Heart left ventricle (tissue), 16 donors: Measurements from ENCODE around the gene GUCA1A. TPM values are rescaled to one million over a fixed set of nuclear protein-coding genes. Genes with fewer than 3 reads are reported as not detected.
"Not testable (repeated sequence)": the region's sequence is repeated elsewhere in the genome, so short reads cannot be mapped to it uniquely, and the experiment has no call there.

Experiments
- ATAC-seq, 4 donors: fragments of 200-7000 bp; cut with Tn5 transposase; one replicate each; pipeline ENCODE4 v1.9.1; 2020 to 2022; ENCODE audit warnings: moderate library complexity in 4 of 4, mild to moderate bottlenecking in 3 of 4, moderate number of reproducible peaks in 1 of 4
- DNase-seq, 5 donors: peaks; one replicate each; pipeline ENCODE4 v3.0.0-alpha.2; 2020
- H3K27ac ChIP-seq, 12 donors: fragments of 200-600 bp; sonication (generic) in 4 of 12; one replicate each; pipeline versions ENCODE4 v1.5.0 to v1.8.0; 2016 to 2022; ENCODE audit warnings: mild to moderate bottlenecking in 2 of 12
- H3K27me3 ChIP-seq, 9 donors: fragments of 200-600 bp; sonication (generic) in 2 of 9; one replicate each; pipeline versions ENCODE4 v1.5.1 to v1.8.0; 2016 to 2022; ENCODE audit warnings: mild to moderate bottlenecking in 3 of 9
- H3K36me3 ChIP-seq, 9 donors: fragments of 200-600 bp; sonication (generic) in 2 of 9; one replicate each; pipeline versions ENCODE4 v1.5.0 to v1.8.0; 2018 to 2022; ENCODE audit warnings: mild to moderate bottlenecking in 2 of 9
- H3K4me1 ChIP-seq, 12 donors: fragments of 200-600 bp; sonication (generic) in 4 of 12; one replicate each; pipeline versions ENCODE4 v1.5.0 to v1.8.0; 2016 to 2022; ENCODE audit warnings: mild to moderate bottlenecking in 3 of 12
- H3K4me3 ChIP-seq, 12 donors: fragments of 200-600 bp; sonication (generic) in 4 of 12; one replicate each; pipeline versions ENCODE4 v1.5.0 to v1.8.0; 2017 to 2022; ENCODE audit warnings: mild to moderate bottlenecking in 9 of 12, moderate library complexity in 4 of 12
- H3K9me3 ChIP-seq, 12 donors: fragments of 200-600 bp; sonication (generic) in 4 of 12; one replicate each; pipeline versions ENCODE4 v1.5.0 to v1.8.0; 2016 to 2022; ENCODE audit warnings: mild to moderate bottlenecking in 1 of 12
- CTCF ChIP-seq, 12 donors: fragments of 200-600 bp; sonication (generic) in 4 of 12; IDR thresholded peaks; one replicate each; pipeline versions ENCODE4 v1.5.0 to v1.8.0; 2018 to 2022; ENCODE audit warnings: antibody characterized with exemption in 12 of 12, mild to moderate bottlenecking in 5 of 12
- POLR2A ChIP-seq, 2 donors: fragments of 450-650 bp; IDR thresholded peaks; one replicate each; pipeline ENCODE4 v1.6.1; 2017; ENCODE audit warnings: antibody characterized with exemption in 2 of 2, mild to moderate bottlenecking in 2 of 2, moderate library complexity in 2 of 2
- WGBS, 4 donors: extraction: QIAGEN DNeasy Blood & Tissue Kit in 2 of 4; methylation state at CpG; one replicate each; pipeline versions ENCODE4 v1.1.5 to v1.1.7; 2013 to 2018; 5-methylcytosine and 5-hydroxymethylcytosine counted together
- intact Hi-C, 10 donors: fragments of 100-400 bp; cut with DNase I; formaldehyde crosslinking; loops; one replicate each; pipeline versions ENCODE4 v1.11.1 to v1.14.2; 2022
- polyA plus RNA-seq, 2 donors: library from polyadenylated mRNA; stranded (reverse); fragments of 200-250 nt; gene quantifications; one replicate each; pipeline ENCODE4 v1.2.3, GENCODE V29; 2013
- total RNA-seq, 9 donors: library from RNA; depleted of rRNA in 2 of 9; stranded (reverse); fragments of >200 nt in 2 of 9; fragmentation: NEBNext Ultra II Directional in 3 of 9; extraction: Animal tissue kit (Norgen Biotek cat#: 25700) in 3 of 9; gene quantifications; one replicate each; pipeline versions ENCODE4 v1.1.0 to v1.2.4, GENCODE V29; 2016 to 2023
- donor health status: ischemic (EF 13 %, LVEDD 7.1; RV severe dilation, severe dysfunction).
- donor health status: healthy with polysubstance abuse.
- donor health status: DM: no; HTN: yes; CAD: no.
- donor health status: DM: no; HTN: no; CAD: no.
- donor health status: ischemic (EF 25% LVEDD 6.9; RV normal size, moderate dysfunction).
- donor health status: ischemic (EF 25% LVEDD 5.7; RV mildly dilated, moderate dysfunction).
- donor health status: healthy.
- donor health status: DM: yes; HTN: yes; CAD: no.
- donor health status: ischemic (EF 35%, LVEDD 5.7; RV mildly dilated, moderate dysfunction).
- donor health status: nonischemic (EF 11% LVEDD 7.7; RV severe dilation, severe dysfunction).
- donor health status: DM: yes; HTN: yes; CAD: no.
- donor health status: PGD.
- donor health status: ischemic (EF 29% LVEDD 5.4; RV normal size, mild dysfunction).
- donor health status: nonischemic (EF 23%, LVEDD 6.1; RV moderate dilation, normal function).

Gene GUCA1A
- total and polyA plus RNA-seq, 11 donors, result 0.13 to 0.28 (median 0.19) TPM; not detected in 8

DNA sequence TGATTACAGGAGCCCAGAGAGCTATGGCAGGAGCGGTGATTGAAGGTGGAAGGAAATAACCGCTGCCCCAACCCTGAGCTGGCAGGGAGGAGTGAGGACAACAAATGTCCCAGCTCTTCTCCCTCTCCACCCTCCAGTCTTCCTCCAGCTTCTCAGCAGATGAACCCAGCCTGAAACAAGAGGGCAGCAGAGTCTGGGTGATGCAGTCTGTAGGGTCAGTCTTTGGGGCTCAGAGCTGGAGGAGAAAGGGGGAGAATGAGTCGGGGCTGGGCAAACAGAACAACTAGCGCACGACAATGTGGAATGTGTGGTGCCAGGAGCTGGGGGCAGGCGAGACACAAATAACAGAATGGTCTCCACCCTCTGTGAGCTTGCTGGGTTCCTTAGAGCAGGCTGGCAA is 4.5 kb upstream of the GUCA1A start:
- no peak overlapping the region for H3K27ac ChIP-seq
- DNase-seq (peak in 1 of 5 donors; percentile 1), ATAC-seq (no peak)
- H3K36me3 ChIP-seq, result no peaks in the 10 kb centered on the region
- TF ChIP-seq POLR2A (IDR thresholded peaks at IDR 0.05) (no peak), CTCF (IDR thresholded peaks at IDR 0.05) (no peak)
- no peaks in the 10 kb centered on the region for H3K27me3 ChIP-seq
- H3K4me3 ChIP-seq, result no peak overlapping the region
- intact Hi-C loops, result loop anchor here in 2 of 10 donors (5.0 to 10.0 kb wide), 2 partner anchors 384 to 391 kb away; partner anchors contain the start of genes FRS3 (in 1 of the 2), PRICKLE4 (in 1 of the 2) and TOMM6 (in 1 of the 2)
- H3K4me1 ChIP-seq, result peaks cover 0 to 4% (median 0%) of the 10 kb centered on the region in 12 donors
- H3K9me3 ChIP-seq, result no peaks in the 10 kb centered on the region
- 75 to 85% (median 80%) methylated on average over 6 of the region's 6 CpGs for WGBS, 4 donors

DNA sequence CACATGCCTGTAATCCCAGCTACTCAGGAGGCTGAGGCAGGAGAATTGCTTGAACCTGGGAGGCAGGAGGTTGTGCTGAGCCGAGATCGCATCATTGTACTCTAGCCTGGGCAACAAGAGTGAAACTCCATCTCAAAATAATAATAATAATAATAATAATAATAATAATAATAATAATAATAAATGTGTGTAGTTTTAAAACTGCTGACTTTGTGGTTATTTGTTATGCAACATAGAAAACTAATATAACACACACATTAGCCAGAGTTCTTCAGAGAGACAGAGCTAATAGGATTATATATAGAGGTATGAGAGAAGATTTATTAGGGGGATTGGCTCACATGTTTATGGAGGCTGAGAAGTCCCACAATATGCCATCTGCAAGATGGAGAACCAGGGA is 3.4 kb upstream of the GUCA1A start:
- intact Hi-C loops, result loop anchor here in 2 of 10 donors (5.0 to 10.0 kb wide), 2 partner anchors 385 to 392 kb away; partner anchors contain the start of genes FRS3 (in 1 of the 2), PRICKLE4 (in 1 of the 2) and TOMM6 (in 1 of the 2)
- H3K4me1 ChIP-seq, H3K4me3 ChIP-seq, DNase-seq, H3K9me3 ChIP-seq, H3K27me3 ChIP-seq, H3K27ac ChIP-seq, ATAC-seq, H3K36me3 ChIP-seq: not testable (repeated sequence)
- WGBS, 4 donors, result 49 to 95% (median 66%) methylated on average over 2 of the region's 2 CpGs

DNA sequence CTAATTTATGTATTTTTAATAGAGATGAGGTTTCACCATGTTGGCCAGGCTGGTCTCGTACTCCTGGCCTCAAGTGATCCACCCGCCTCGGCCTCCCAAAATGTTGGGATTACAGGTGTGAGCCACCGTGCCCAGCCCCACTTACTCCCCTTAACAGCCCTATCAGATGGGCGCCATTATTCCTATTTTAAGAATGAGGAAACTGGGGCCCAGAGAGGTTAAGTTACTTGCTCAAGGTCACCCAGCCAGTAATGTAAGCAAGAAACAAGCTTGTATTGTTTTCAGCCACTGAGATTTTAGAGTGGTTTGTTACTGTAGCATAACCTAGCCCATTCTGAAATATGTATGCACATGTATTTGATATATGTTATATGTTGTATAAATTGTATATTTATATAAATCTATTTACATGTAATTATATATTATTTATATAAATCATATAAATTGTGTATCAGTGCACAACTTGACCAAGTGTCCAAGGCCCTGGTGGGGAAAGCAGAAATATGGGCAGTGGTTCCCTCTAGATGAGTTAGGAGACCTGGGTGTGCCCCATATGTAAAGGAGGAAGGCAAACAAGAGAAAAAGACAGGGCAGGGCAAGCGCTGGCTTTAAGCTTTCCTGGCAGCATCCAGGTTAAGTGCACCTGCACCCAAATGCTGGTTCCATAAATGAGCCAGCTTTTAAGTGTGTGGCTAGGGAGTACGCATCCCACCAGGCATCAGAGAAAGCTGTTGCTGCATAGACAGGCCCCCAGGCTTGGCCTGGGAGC is 1.2 kb upstream of the GUCA1A start:
- H3K4me1 ChIP-seq, result no peaks in the 10 kb centered on the region
- H3K9me3 ChIP-seq, result no peaks in the 10 kb centered on the region
- H3K27me3 ChIP-seq, result no peaks in the 10 kb centered on the region
- DNase-seq (peak in 1 of 5 donors; percentile 12), ATAC-seq (no peak)
- intact Hi-C loops, result no loop called here
- H3K27ac ChIP-seq, result no peak overlapping the region
- no peak overlapping the region for H3K4me3 ChIP-seq
- H3K36me3 ChIP-seq, result no peaks in the 10 kb centered on the region
- no peak for TF ChIP-seq CTCF (IDR thresholded peaks at IDR 0.05)
- TF ChIP-seq POLR2A (IDR thresholded peaks at IDR 0.05), result no peak
- 92 to 96% (median 92%) methylated on average over 7 of the region's 7 CpGs for WGBS, 4 donors

DNA sequence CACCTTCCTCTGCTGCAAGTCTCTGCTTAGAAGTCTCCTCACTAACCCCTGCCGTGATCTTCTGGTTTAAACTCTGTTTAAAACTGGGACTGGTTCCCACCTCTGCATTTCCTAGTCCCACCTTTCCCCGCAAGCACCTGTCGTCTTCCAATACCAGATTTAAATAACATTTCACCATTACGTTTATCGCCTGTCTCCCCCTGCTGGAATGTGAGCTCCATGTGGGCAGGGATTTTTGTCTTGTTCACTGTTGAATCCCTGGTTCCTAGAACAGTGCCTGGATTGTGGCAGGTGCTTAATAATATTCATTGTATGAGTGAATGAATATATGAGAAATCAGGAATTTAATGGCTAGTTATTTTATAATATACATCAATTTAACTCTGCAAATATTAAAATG is 2.7 kb downstream of the GUCA1A start:
- intact Hi-C loops, result no loop called here
- TF ChIP-seq CTCF (IDR thresholded peaks at IDR 0.05) (peak in 1 of 12 donors; percentile 6), POLR2A (IDR thresholded peaks at IDR 0.05) (no peak)
- WGBS, 4 donors, result 66 to 71% (median 68%) methylated on average over 5 of the region's 5 CpGs
- Histone ChIP-seq H3K4me3 (no peak overlapping the region), H3K27me3 (peaks cover 0 to 11% (median 5%) of the 10 kb centered on the region in 9 donors), H3K4me1 (peaks cover 0 to 6% (median 0%) of the 10 kb centered on the region in 12 donors), H3K9me3 (no peaks in the 10 kb centered on the region), H3K27ac (no peak overlapping the region), H3K36me3 (no peaks in the 10 kb centered on the region)
- ATAC-seq, result no peak
- DNase-seq, result no peak
